WTC11 (cell line): ENCODE results near the gene USP13. TPM values are rescaled to one million over a fixed set of nuclear protein-coding genes. Genes with fewer than 3 reads are reported as not detected.

Source experiments
- ATAC-seq: fragments of 200-7000 bp; cut with Tn5 transposase; 2 replicates; pipeline ENCODE4 v1.10.0; 2021; ENCODE audit warnings: mild to moderate bottlenecking, moderate library complexity
- CTCF ChIA-PET: fragments of 300-600 bp; sonication (Branson Sonifier 250); formaldehyde crosslinking; loops from one replicate; lab custom pipeline; 2021; ENCODE audit warnings: antibody characterized with exemption; lab: Charles Lee
- POLR2A ChIA-PET: fragments of 350-600 bp; sonication (Branson Sonifier 250); formaldehyde crosslinking; loops from one replicate; lab custom pipeline; 2021; ENCODE audit warnings: antibody characterized with exemption; lab: Charles Lee
- DNase-seq: peaks from one replicate; pipeline ENCODE4 v3.0.0; 2021; ENCODE audit warnings: low spot score
- H3K27ac Mint-ChIP-seq: 2 replicates; pipeline ENCODE4 v1.8.0; 2021; ENCODE audit warnings: mixed read lengths
- H3K27me3 Mint-ChIP-seq: 2 replicates; pipeline ENCODE4 v1.8.0; 2021; ENCODE audit warnings: low read depth, mild to moderate bottlenecking, moderate library complexity, mixed read lengths
- H3K36me3 Mint-ChIP-seq: 2 replicates; pipeline ENCODE4 v1.8.0; 2021; ENCODE audit warnings: mixed read lengths
- H3K4me1 Mint-ChIP-seq: 2 replicates; pipeline ENCODE4 v1.8.0; 2022; ENCODE audit warnings: mixed read lengths
- H3K4me3 Mint-ChIP-seq: 2 replicates; pipeline ENCODE4 v1.8.0; 2021; ENCODE audit warnings: mild to moderate bottlenecking, moderate library complexity, mixed read lengths
- H3K9me3 Mint-ChIP-seq: 2 replicates; pipeline ENCODE4 v1.8.0; 2021; ENCODE audit warnings: mixed read lengths
- ATF1 ChIP-seq: sonication (generic); formaldehyde crosslinking; IDR thresholded peaks from 2 replicates; pipeline ENCODE4 v1.8.1; 2023; ENCODE audit warnings: mild to moderate bottlenecking, moderate library complexity, missing genetic modification reagents
- CREB1 ChIP-seq: sonication (generic); formaldehyde crosslinking; IDR thresholded peaks from 2 replicates; pipeline ENCODE4 v1.8.0; 2023; ENCODE audit warnings: mild to moderate bottlenecking, missing genetic modification reagents
- ELF4 ChIP-seq: sonication (generic); formaldehyde crosslinking; IDR thresholded peaks from 2 replicates; pipeline ENCODE4 v1.8.1; 2022; ENCODE audit warnings: low read depth, mild to moderate bottlenecking, moderate library complexity, missing genetic modification reagents
- ESRRA ChIP-seq: sonication (generic); formaldehyde crosslinking; IDR thresholded peaks from 2 replicates; pipeline ENCODE4 v1.8.1; 2022; ENCODE audit warnings: mild to moderate bottlenecking, missing genetic modification reagents, borderline replicate concordance
- GABPB1 ChIP-seq: sonication (generic); formaldehyde crosslinking; IDR thresholded peaks from 2 replicates; pipeline ENCODE4 v1.8.1; 2023; ENCODE audit warnings: mild to moderate bottlenecking, missing genetic modification reagents
- HMGA2 ChIP-seq: fragments of 250-450 bp; sonication (Bioruptor Pico); IDR thresholded peaks from 2 replicates; pipeline ENCODE4 v1.4.0; 2021; ENCODE audit warnings: mild to moderate bottlenecking, moderate library complexity
- JUN ChIP-seq: sonication (generic); formaldehyde crosslinking; IDR thresholded peaks from 2 replicates; pipeline ENCODE4 v1.8.0; 2023; ENCODE audit warnings: mild to moderate bottlenecking, missing genetic modification reagents
- KAT7 ChIP-seq: sonication (generic); formaldehyde crosslinking; IDR thresholded peaks from 2 replicates; pipeline ENCODE4 v1.8.1; 2023; ENCODE audit warnings: missing genetic modification reagents, mild to moderate bottlenecking, borderline replicate concordance
- NR3C1 ChIP-seq: sonication (generic); formaldehyde crosslinking; conservative IDR thresholded peaks from 2 replicates; pipeline ENCODE4 v1.8.1; 2023; ENCODE audit warnings: low read depth, mild to moderate bottlenecking, missing genetic modification reagents
- PRRX2 ChIP-seq: fragments of 250-450 bp; sonication (Bioruptor Pico); IDR thresholded peaks from 2 replicates; pipeline ENCODE4 v1.8.0; 2021; ENCODE audit warnings: mild to moderate bottlenecking
- SMAD3 ChIP-seq: sonication (generic); formaldehyde crosslinking; IDR thresholded peaks from 2 replicates; pipeline ENCODE4 v1.8.0; 2022; ENCODE audit warnings: missing genetic modification reagents, mild to moderate bottlenecking, borderline replicate concordance
- TEAD1 ChIP-seq: sonication (generic); formaldehyde crosslinking; IDR thresholded peaks from 2 replicates; pipeline ENCODE4 v1.8.0; 2022; ENCODE audit warnings: mild to moderate bottlenecking, missing genetic modification reagents
- TEAD4 ChIP-seq: sonication (generic); formaldehyde crosslinking; IDR thresholded peaks from 2 replicates; pipeline ENCODE4 v1.8.0; 2022; ENCODE audit warnings: mild to moderate bottlenecking, missing genetic modification reagents
- TP53 ChIP-seq: sonication (generic); formaldehyde crosslinking; IDR thresholded peaks from 2 replicates; pipeline ENCODE4 v1.8.1; 2023; ENCODE audit warnings: mild to moderate bottlenecking, missing genetic modification reagents
- ZNF263 ChIP-seq: sonication (generic); formaldehyde crosslinking; IDR thresholded peaks from 2 replicates; pipeline ENCODE4 v1.8.1; 2022; ENCODE audit warnings: low read depth, mild to moderate bottlenecking, moderate library complexity, missing genetic modification reagents
- ZNF317 ChIP-seq: sonication (generic); formaldehyde crosslinking; IDR thresholded peaks from 2 replicates; pipeline ENCODE4 v1.8.1; 2023; ENCODE audit warnings: low read depth, mild to moderate bottlenecking, moderate library complexity, missing genetic modification reagents, borderline replicate concordance
- ZNF671 ChIP-seq: fragments of 250-450 bp; sonication (Bioruptor Pico); IDR thresholded peaks from 2 replicates; pipeline ENCODE4 v1.8.0; 2021; ENCODE audit warnings: mild to moderate bottlenecking
- total RNA-seq: library from RNA; stranded (reverse); gene quantifications from 3 replicates; pipeline ENCODE4 v1.2.3, GENCODE V29; 2021
- TF ChIP-seq, protein P1 (sequence below): sonication (generic); formaldehyde crosslinking; IDR thresholded peaks from 2 replicates; pipeline ENCODE4 v1.8.1; 2022; ENCODE audit warnings: mild to moderate bottlenecking, moderate library complexity, missing genetic modification reagents
- TF ChIP-seq, protein P2 (sequence below): sonication (generic); formaldehyde crosslinking; IDR thresholded peaks from 2 replicates; pipeline ENCODE4 v1.8.0; 2022; ENCODE audit warnings: mild to moderate bottlenecking, missing genetic modification reagents
- TF ChIP-seq, protein P3 (sequence below): fragments of 250-450 bp; sonication (Bioruptor Pico); conservative IDR thresholded peaks from 2 replicates; pipeline ENCODE4 v1.9.0; 2021; ENCODE audit warnings: mild to moderate bottlenecking
- TF ChIP-seq, protein P4 (sequence below): sonication (generic); formaldehyde crosslinking; IDR thresholded peaks from 2 replicates; pipeline ENCODE4 v1.8.1; 2023; ENCODE audit warnings: mild to moderate bottlenecking, missing genetic modification reagents, moderate library complexity
- TF ChIP-seq, protein P5 (sequence below): sonication (generic); formaldehyde crosslinking; IDR thresholded peaks from 2 replicates; pipeline ENCODE4 v1.8.1; 2023; ENCODE audit warnings: mild to moderate bottlenecking, moderate library complexity, missing genetic modification reagents
- TF ChIP-seq, protein P6 (sequence below): sonication (generic); formaldehyde crosslinking; IDR thresholded peaks from 2 replicates; pipeline ENCODE4 v1.8.0; 2022; ENCODE audit warnings: mild to moderate bottlenecking, missing genetic modification reagents
- TF ChIP-seq, protein P7 (sequence below): sonication (generic); formaldehyde crosslinking; IDR thresholded peaks from 2 replicates; pipeline ENCODE4 v1.8.1; 2022; ENCODE audit warnings: low read depth, missing genetic modification reagents, borderline replicate concordance
- TF ChIP-seq, protein P8 (sequence below): fragments of 200-600 bp; IDR thresholded peaks from 2 replicates; pipeline ENCODE4 v1.8.0; 2022; ENCODE audit warnings: antibody characterized with exemption

Gene USP13
- total RNA-seq, 1 experiment from 2014 or later, result 26.8 TPM

DNA sequence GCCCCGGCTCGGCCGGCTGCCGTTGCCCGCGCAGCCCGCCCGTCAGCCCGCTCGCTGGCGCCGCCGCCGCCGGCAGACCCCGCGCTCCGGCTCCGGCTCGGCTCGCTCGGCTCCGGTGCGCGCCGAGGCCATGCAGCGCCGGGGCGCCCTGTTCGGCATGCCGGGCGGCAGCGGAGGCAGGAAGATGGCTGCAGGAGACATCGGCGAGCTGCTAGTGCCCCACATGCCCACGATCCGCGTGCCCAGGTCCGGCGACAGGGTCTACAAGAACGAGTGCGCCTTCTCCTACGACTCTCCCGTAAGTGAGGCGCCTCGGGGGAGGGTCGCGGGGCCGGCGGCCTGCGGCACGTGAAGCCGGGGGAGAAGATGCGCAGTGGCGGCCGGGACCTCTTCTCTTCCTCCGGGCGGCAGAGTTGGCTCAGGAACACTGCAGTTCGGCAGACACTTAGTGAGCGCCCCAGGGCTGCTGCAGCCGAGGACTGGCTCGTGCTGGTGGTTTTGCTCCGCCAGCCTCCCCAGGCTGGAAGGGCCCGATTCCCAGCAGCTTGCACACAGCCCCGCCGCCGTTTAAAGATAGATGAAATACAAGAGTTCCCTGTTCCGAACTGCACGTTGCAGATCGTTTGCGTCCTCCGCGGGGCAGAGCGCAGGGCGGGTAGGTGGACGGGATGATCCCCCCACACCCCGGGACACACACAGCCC lies 407 bp downstream of the USP13 start (continued):
- TF ChIP-seq SMAD3 (no peak), ZNF263 (CRISPR knock-in tag) (no peak), HMGA2 (CRISPR knock-in tag) (no peak), ZNF317 (CRISPR knock-in tag) (no peak), NR3C1 (CRISPR knock-in tag) (no peak), ATF1 (CRISPR knock-in tag) (no peak), JUN (CRISPR knock-in tag) (no peak), KAT7 (CRISPR knock-in tag) (0 out of 2 replicates have a peak, but pooled peaks have one; percentile 59), ESRRA (CRISPR knock-in tag) (no peak), PRRX2 (no peak), CREB1 (CRISPR knock-in tag) (0 out of 2 replicates have a peak, but pooled peaks have one; percentile 26), ZNF671 (no peak), GABPB1 (CRISPR knock-in tag) (no peak; the same call in 1 of the 2 replicates)
- TF ChIP-seq, protein P1, sequence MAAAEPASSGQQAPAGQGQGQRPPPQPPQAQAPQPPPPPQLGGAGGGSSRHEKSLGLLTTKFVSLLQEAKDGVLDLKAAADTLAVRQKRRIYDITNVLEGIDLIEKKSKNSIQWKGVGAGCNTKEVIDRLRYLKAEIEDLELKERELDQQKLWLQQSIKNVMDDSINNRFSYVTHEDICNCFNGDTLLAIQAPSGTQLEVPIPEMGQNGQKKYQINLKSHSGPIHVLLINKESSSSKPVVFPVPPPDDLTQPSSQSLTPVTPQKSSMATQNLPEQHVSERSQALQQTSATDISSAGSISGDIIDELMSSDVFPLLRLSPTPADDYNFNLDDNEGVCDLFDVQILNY (CRISPR knock-in tag), result no peak
- TF ChIP-seq, protein P2, sequence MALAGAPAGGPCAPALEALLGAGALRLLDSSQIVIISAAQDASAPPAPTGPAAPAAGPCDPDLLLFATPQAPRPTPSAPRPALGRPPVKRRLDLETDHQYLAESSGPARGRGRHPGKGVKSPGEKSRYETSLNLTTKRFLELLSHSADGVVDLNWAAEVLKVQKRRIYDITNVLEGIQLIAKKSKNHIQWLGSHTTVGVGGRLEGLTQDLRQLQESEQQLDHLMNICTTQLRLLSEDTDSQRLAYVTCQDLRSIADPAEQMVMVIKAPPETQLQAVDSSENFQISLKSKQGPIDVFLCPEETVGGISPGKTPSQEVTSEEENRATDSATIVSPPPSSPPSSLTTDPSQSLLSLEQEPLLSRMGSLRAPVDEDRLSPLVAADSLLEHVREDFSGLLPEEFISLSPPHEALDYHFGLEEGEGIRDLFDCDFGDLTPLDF (CRISPR knock-in tag), result no peak; the same call in 1 of the 2 replicates
- TF ChIP-seq, protein P3, sequence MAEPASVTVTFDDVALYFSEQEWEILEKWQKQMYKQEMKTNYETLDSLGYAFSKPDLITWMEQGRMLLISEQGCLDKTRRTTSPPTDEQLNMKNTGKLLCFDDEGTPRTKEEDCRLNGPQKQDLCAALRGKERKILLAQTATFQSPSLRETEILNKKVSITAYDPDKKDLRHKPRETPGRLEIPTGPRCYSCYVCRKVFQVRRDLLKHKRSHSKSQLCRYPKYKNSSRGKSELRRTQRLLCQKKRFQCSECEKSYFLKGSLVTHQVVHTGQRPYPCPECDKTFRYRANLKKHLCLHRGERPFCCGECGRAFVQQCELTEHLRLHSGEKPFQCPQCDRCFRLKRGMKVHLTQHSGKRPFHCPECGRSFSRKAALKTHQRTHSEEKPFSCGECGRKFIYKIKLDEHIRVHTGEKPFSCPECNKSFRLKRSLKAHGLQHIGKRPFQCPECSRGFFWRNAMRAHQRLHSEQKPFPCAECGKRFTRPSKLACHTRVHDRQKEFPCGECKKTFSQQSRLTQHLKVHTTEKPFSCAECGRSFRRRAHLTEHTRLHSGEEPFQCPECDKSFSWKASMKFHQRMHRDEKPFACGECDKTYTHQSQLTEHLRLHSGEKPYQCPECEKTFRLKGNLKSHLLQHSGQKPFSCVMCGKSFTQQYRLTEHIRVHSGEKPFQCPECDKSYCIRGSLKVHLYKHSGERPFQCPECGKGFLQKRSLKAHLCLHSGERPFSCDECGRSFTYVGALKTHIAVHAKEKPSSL, result no peak

DNA sequence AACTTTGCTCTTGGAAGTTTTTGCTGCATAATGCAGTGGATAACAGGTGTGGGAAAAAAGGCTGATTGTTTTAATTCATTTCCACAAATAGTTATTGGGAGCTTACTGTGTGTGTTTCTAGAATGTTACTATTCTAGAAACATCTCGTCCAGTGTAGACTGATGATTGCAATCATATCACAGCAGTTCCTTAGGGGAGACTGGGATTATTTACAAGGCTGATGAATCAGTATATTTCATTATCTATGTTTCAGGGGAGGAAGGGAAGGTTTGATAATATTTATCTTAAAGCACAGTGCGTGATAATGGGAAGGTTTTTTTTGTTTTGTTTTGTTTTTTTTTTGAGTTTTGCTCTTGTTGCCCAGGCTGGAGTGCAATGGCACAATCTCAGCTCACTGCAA lies 2.4 kb downstream of the USP13 start:
- no peak for ATAC-seq
- H3K36me3 Mint-ChIP-seq, result peaks cover 14% of the 10 kb centered on the region
- no peaks in the 10 kb centered on the region for H3K27me3 Mint-ChIP-seq
- TF ChIP-seq SMAD3 (no peak), TEAD4 (CRISPR knock-in tag) (no peak), TEAD1 (CRISPR knock-in tag) (no peak), TP53 (CRISPR knock-in tag) (no peak), NR3C1 (CRISPR knock-in tag) (no peak), ELF4 (CRISPR knock-in tag) (no peak), ZNF263 (CRISPR knock-in tag) (no peak)
- TF ChIP-seq, protein P4, sequence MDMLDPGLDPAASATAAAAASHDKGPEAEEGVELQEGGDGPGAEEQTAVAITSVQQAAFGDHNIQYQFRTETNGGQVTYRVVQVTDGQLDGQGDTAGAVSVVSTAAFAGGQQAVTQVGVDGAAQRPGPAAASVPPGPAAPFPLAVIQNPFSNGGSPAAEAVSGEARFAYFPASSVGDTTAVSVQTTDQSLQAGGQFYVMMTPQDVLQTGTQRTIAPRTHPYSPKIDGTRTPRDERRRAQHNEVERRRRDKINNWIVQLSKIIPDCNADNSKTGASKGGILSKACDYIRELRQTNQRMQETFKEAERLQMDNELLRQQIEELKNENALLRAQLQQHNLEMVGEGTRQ (CRISPR knock-in tag), result no peak
- TF ChIP-seq, protein P5, sequence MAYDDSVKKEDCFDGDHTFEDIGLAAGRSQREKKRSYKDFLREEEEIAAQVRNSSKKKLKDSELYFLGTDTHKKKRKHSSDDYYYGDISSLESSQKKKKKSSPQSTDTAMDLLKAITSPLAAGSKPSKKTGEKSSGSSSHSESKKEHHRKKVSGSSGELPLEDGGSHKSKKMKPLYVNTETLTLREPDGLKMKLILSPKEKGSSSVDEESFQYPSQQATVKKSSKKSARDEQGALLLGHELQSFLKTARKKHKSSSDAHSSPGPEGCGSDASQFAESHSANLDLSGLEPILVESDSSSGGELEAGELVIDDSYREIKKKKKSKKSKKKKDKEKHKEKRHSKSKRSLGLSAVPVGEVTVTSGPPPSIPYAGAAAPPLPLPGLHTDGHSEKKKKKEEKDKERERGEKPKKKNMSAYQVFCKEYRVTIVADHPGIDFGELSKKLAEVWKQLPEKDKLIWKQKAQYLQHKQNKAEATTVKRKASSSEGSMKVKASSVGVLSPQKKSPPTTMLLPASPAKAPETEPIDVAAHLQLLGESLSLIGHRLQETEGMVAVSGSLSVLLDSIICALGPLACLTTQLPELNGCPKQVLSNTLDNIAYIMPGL (CRISPR knock-in tag), result no peak
- TF ChIP-seq, protein P6, sequence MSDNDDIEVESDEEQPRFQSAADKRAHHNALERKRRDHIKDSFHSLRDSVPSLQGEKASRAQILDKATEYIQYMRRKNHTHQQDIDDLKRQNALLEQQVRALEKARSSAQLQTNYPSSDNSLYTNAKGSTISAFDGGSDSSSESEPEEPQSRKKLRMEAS, result no peak
- TF ChIP-seq, protein P7, sequence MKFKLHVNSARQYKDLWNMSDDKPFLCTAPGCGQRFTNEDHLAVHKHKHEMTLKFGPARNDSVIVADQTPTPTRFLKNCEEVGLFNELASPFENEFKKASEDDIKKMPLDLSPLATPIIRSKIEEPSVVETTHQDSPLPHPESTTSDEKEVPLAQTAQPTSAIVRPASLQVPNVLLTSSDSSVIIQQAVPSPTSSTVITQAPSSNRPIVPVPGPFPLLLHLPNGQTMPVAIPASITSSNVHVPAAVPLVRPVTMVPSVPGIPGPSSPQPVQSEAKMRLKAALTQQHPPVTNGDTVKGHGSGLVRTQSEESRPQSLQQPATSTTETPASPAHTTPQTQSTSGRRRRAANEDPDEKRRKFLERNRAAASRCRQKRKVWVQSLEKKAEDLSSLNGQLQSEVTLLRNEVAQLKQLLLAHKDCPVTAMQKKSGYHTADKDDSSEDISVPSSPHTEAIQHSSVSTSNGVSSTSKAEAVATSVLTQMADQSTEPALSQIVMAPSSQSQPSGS (CRISPR knock-in tag), result no peak
- TF ChIP-seq, protein P8, sequence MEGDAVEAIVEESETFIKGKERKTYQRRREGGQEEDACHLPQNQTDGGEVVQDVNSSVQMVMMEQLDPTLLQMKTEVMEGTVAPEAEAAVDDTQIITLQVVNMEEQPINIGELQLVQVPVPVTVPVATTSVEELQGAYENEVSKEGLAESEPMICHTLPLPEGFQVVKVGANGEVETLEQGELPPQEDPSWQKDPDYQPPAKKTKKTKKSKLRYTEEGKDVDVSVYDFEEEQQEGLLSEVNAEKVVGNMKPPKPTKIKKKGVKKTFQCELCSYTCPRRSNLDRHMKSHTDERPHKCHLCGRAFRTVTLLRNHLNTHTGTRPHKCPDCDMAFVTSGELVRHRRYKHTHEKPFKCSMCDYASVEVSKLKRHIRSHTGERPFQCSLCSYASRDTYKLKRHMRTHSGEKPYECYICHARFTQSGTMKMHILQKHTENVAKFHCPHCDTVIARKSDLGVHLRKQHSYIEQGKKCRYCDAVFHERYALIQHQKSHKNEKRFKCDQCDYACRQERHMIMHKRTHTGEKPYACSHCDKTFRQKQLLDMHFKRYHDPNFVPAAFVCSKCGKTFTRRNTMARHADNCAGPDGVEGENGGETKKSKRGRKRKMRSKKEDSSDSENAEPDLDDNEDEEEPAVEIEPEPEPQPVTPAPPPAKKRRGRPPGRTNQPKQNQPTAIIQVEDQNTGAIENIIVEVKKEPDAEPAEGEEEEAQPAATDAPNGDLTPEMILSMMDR, result no peak

More for the DNA sequence above, 2.4 kb downstream of the USP13 start:
- no peaks in the 10 kb centered on the region for H3K9me3 Mint-ChIP-seq
- CTCF ChIA-PET, result no interaction called here
- POLR2A ChIA-PET, result no interaction called here
- H3K4me3 Mint-ChIP-seq, result peak overlapping the region; percentile 95
- peaks cover 42% of the 10 kb centered on the region for H3K4me1 Mint-ChIP-seq
- DNase-seq, result no peak
- no peak overlapping the region for H3K27ac Mint-ChIP-seq
